K562 (cell line): ENCODE measurements around the gene ABR. TPM values are rescaled to one million over a fixed set of nuclear protein-coding genes. Genes with fewer than 3 reads are reported as not detected.

Experiments used
- ATAC-seq: fragments of 200-7000 bp; cut with Tn5 transposase; 3 replicates; pipeline ENCODE4 v1.9.1; 2020; ENCODE audit warnings: moderate library complexity
- BruUV-seq: library from RNA; stranded (reverse); fragments of 400-500 nt; replicated peaks from 2 replicates; lab custom pipeline; 2021; lab: Mats Ljungman, UMichigan
- CTCF ChIA-PET: fragments of 300-600 bp; formaldehyde crosslinking; extraction: SDS; loops from one replicate; lab custom pipeline; 2021; ENCODE audit warnings: low intra/inter-chr PET ratio; lab: Yijun Ruan, JAX
- POLR2A ChIA-PET: fragments of 300-600, 350-650 bp; sonication (Branson Sonifier 250); formaldehyde crosslinking; extraction: SDS; loops from one replicate; lab custom pipeline; 2021; ENCODE audit warnings: antibody characterized with exemption, inconsistent platforms; lab: Yijun Ruan, JAX
- DNase-seq, 4 experiments: peaks; one replicate each; pipeline versions ENCODE4 v3.0.0 to v3.0.0-alpha.2; 2011 to 2018; ENCODE audit warnings: low spot score in 3 of 4, mixed read lengths in 3 of 4; ENCODE audit errors: extremely low read depth in 1 of 4
- FAIRE-seq: peaks from 2 replicates; lab custom pipeline; 2011; peaks lifted over from hg19 to GRCh38; lab: Jason Lieb, UNC
- H2AFZ ChIP-seq: 2 replicates; pipeline ENCODE4 v1.6.0; 2011; ENCODE audit warnings: low read depth, low read length, control low read depth, inconsistent platforms
- H3K27ac ChIP-seq: fragments of 200-600 bp; 3 replicates; pipeline ENCODE4 v1.8.0; 2011; ENCODE audit warnings: low read depth, mild to moderate bottlenecking, control low read depth, inconsistent platforms, low read length, moderate library complexity, mixed read lengths; ENCODE audit errors: extremely low read depth
- H3K27me3 ChIP-seq, 2 experiments: fragments of 300-600 bp in 1 of 2; 2 replicates in 1 of 2; 3 replicates in 1 of 2; pipeline versions ENCODE4 v1.6.0 to v1.8.0; 2011; ENCODE audit warnings: inconsistent platforms in 2 of 2, low read length in 2 of 2, mild to moderate bottlenecking in 1 of 2, mixed read lengths in 1 of 2, moderate library complexity in 1 of 2; ENCODE audit not compliant: control insufficient read depth in 2 of 2, insufficient read depth in 2 of 2
- H3K36me3 ChIP-seq: fragments of 300-600 bp; 3 replicates; pipeline ENCODE4 v1.8.0; 2011; ENCODE audit warnings: mild to moderate bottlenecking, low read length, inconsistent platforms; ENCODE audit not compliant: control insufficient read depth, insufficient read depth
- H3K4me1 ChIP-seq, 2 experiments: fragments of 200-600 bp in 1 of 2; replicated peaks in 1 of 2; 2 replicates in 1 of 2; 3 replicates in 1 of 2; pipeline versions ENCODE4 v1.5.1 to v1.8.0; 2011; ENCODE audit warnings: inconsistent platforms in 2 of 2, low read length in 2 of 2, mild to moderate bottlenecking in 1 of 2, mixed read lengths in 1 of 2, moderate library complexity in 1 of 2; ENCODE audit not compliant: control insufficient read depth in 2 of 2, insufficient read depth in 2 of 2
- H3K4me2 ChIP-seq: 2 replicates; pipeline ENCODE4 v1.6.1; 2011; ENCODE audit warnings: low read length, control low read depth, inconsistent platforms, mixed read lengths; ENCODE audit not compliant: insufficient read depth
- H3K4me3 ChIP-seq: fragments of 200-600 bp; sonication (generic), shearing (Covaris generic); 2 replicates; pipeline ENCODE4 v1.5.1; 2016; ENCODE audit warnings: control low read depth, inconsistent platforms
- H3K79me2 ChIP-seq: fragments of 200-600 bp; 3 replicates; pipeline ENCODE4 v1.8.0; 2011; ENCODE audit warnings: low read length, inconsistent platforms; ENCODE audit not compliant: control insufficient read depth, insufficient read depth
- H3K9ac ChIP-seq, 2 experiments: 2 replicates each; pipeline versions ENCODE4 v1.6.0 to v1.6.1; 2011; ENCODE audit warnings: low read depth in 2 of 2, low read length in 2 of 2, control low read depth in 1 of 2, inconsistent platforms in 1 of 2, mild to moderate bottlenecking in 1 of 2, mixed read lengths in 1 of 2; ENCODE audit not compliant: insufficient read depth in 1 of 2
- H3K9me1 ChIP-seq: one replicate; pipeline ENCODE4 v1.6.0; 2011; ENCODE audit warnings: inconsistent platforms, mild to moderate bottlenecking, low read length, moderate library complexity; ENCODE audit not compliant: control insufficient read depth, insufficient read depth
- H3K9me3 ChIP-seq: replicated peaks from 2 replicates; pipeline ENCODE4 v1.5.1; 2011; ENCODE audit warnings: low read depth, low read length, inconsistent platforms; ENCODE audit not compliant: control insufficient read depth, insufficient read depth
- H4K20me1 ChIP-seq: replicated peaks from 2 replicates; pipeline ENCODE4 v1.6.1; 2011; ENCODE audit warnings: low read length, inconsistent platforms, mixed read lengths; ENCODE audit not compliant: control insufficient read depth, insufficient read depth
- HDAC6 ChIP-seq: IDR thresholded peaks from 2 replicates; pipeline ENCODE4 v1.6.1; 2012; ENCODE audit warnings: low read depth, mild to moderate bottlenecking, control low read depth, inconsistent platforms, low read length, moderate library complexity
- MEF2D ChIP-seq: conservative IDR thresholded peaks from 2 replicates; pipeline ENCODE4 v1.6.1; 2016; ENCODE audit warnings: low read depth, missing genetic modification characterization, missing compliant biosample characterization
- MXI1 ChIP-seq: IDR thresholded peaks from 2 replicates; pipeline ENCODE4 v1.6.1; 2011; ENCODE audit warnings: low read depth, mild to moderate bottlenecking, improper control_type of control experiment, low read length
- NBN ChIP-seq: fragments of 450-650 bp; IDR thresholded peaks from 2 replicates; pipeline ENCODE4 v1.6.1; 2016; ENCODE audit warnings: low read depth, mild to moderate bottlenecking
- NCOA4 ChIP-seq: fragments of 450-650 bp; IDR thresholded peaks from 2 replicates; pipeline ENCODE4 v1.6.1; 2018; ENCODE audit warnings: mild to moderate bottlenecking; ENCODE audit not compliant: partially characterized antibody
- POLR2AphosphoS2 ChIP-seq: IDR thresholded peaks from 2 replicates; pipeline ENCODE4 v1.6.1; 2012; ENCODE audit warnings: low read length, improper control_type of control experiment
- RBM14 ChIP-seq: fragments of 200-400 bp; formaldehyde crosslinking; IDR thresholded peaks from 2 replicates; pipeline ENCODE4 v1.6.1; 2018; ENCODE audit warnings: low read depth, mild to moderate bottlenecking, low read length, moderate library complexity, borderline replicate concordance; ENCODE audit not compliant: insufficient read depth
- TAL1 ChIP-seq: fragments of 450-650 bp; IDR thresholded peaks from 2 replicates; pipeline ENCODE4 v1.6.1; 2016; ENCODE audit warnings: mild to moderate bottlenecking
- ZNF316 ChIP-seq: fragments of 450-650 bp; IDR thresholded peaks from 2 replicates; pipeline ENCODE4 v1.6.1; 2016
- ZNF696 ChIP-seq: fragments of 250-450 bp; sonication (Bioruptor Pico); conservative IDR thresholded peaks from 2 replicates; pipeline ENCODE4 v1.4.0; 2020; ENCODE audit warnings: mild to moderate bottlenecking, moderate library complexity
- WGBS: fragments of 100-300 bp; shearing (Covaris generic); methylation state at CpG from one replicate; pipeline ENCODE4 v1.1.6; 2016; ENCODE audit warnings: low coverage, mixed read lengths; ENCODE audit not compliant: insufficient coverage; ENCODE audit errors: missing lambda C conversion rate; 5-methylcytosine and 5-hydroxymethylcytosine counted together
- in situ Hi-C: fragments of 300-500 bp; cut with MboI; formaldehyde crosslinking; loops from 4 replicates; pipeline ENCODE4 v1.15.0; 2018; ENCODE audit warnings: inconsistent platforms, mixed read lengths
- intact Hi-C: fragments of 100-400 bp; cut with micrococcal nuclease; formaldehyde crosslinking; loops from 2 replicates; pipeline ENCODE4 v1.14.2; 2022
- polyA plus RNA-seq, 8 experiments: library from polyadenylated mRNA; depleted of rRNA in 4 of 8; stranded (reverse) in 5 of 8; unstranded in 3 of 8; fragments of >200 nt; fragmentation: Nextera tagmentation in 2 of 8; fragmentation: Illumina TruSeq in 1 of 8; extraction: Ambion mirVana in 2 of 8; extraction: Trizol in 1 of 8; gene quantifications; 2 replicates each; pipeline versions ENCODE4 v1.2.1 to v1.2.3, GENCODE V29; 2011 to 2014; ENCODE audit warnings: inconsistent platforms in 1 of 8, missing spikeins in 1 of 8
- total RNA-seq, 7 experiments: library from RNA; depleted of rRNA in 6 of 7; stranded (reverse); fragments of >200 nt in 6 of 7; fragmentation: Illumina TruSeq in 2 of 7; extraction: Trizol in 2 of 7; gene quantifications; 2 replicates each; pipeline versions ENCODE4 v1.2.1 to v1.2.3, GENCODE V29; 2011 to 2021; ENCODE audit warnings: low replicate concordance in 1 of 7
- TF ChIP-seq, protein P1 (sequence below): fragments of 450-650 bp; formaldehyde crosslinking; IDR thresholded peaks from 2 replicates; pipeline ENCODE4 v1.4.0; 2020; ENCODE audit warnings: mild to moderate bottlenecking, mixed read lengths
- TF ChIP-seq, protein P2 (sequence below): fragments of 200-800 bp; sonication (Bioruptor generic); IDR thresholded peaks from 2 replicates; pipeline ENCODE4 v1.6.1; 2017; ENCODE audit warnings: missing genetic modification characterization, missing compliant biosample characterization

Gene ABR
- total and polyA plus RNA-seq, 9 of the 15 experiments (the other 6 are each of a cell fraction or from before 2014, with no cell fraction given) = 0.07 to 1.6 (median 0.37) TPM; not detected in 1

DNA sequence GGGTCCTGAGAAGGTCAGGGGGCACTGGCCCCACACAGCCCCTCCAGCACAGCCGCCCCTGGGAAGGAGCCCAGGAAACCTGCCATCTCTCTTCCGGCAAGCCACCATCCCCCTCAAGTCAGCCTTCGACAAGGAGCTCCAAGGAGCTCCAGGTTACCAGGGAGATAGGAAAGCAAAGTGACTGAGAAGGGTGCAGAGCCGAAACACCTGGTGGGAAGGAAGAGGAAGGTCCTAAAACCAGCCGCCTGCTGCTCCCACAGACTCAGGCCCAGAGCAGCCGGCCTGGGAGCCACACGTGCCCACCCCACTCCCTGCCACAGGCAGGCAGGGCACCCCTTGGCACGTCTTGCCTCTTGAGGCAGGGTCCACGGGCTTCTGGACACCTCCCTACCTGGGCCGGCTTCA lies 102.2 kb downstream of the ABR start:
- BruUV-seq = no TSS peak
- no peaks in the 10 kb centered on the region for H3K79me2 ChIP-seq
- no peak overlapping the region for H2AFZ ChIP-seq
- FAIRE-seq (no peak), DNase-seq (no peak), ATAC-seq (no peak)
- H3K27ac ChIP-seq = no peak overlapping the region
- no peak overlapping the region for H3K4me2 ChIP-seq
- TF ChIP-seq, protein P1, sequence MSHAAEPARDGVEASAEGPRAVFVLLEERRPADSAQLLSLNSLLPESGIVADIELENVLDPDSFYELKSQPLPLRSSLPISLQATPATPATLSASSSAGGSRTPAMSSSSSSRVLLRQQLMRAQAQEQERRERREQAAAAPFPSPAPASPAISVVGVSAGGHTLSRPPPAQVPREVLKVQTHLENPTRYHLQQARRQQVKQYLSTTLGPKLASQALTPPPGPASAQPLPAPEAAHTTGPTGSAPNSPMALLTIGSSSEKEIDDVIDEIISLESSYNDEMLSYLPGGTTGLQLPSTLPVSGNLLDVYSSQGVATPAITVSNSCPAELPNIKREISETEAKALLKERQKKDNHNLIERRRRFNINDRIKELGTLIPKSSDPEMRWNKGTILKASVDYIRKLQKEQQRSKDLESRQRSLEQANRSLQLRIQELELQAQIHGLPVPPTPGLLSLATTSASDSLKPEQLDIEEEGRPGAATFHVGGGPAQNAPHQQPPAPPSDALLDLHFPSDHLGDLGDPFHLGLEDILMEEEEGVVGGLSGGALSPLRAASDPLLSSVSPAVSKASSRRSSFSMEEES (CRISPR knock-in tag) = no peak
- no peak for TF ChIP-seq RBM14
- TF ChIP-seq ZNF696 (CRISPR knock-in tag) = no peak
- no peak for TF ChIP-seq ZNF316
- TF ChIP-seq, protein P2, sequence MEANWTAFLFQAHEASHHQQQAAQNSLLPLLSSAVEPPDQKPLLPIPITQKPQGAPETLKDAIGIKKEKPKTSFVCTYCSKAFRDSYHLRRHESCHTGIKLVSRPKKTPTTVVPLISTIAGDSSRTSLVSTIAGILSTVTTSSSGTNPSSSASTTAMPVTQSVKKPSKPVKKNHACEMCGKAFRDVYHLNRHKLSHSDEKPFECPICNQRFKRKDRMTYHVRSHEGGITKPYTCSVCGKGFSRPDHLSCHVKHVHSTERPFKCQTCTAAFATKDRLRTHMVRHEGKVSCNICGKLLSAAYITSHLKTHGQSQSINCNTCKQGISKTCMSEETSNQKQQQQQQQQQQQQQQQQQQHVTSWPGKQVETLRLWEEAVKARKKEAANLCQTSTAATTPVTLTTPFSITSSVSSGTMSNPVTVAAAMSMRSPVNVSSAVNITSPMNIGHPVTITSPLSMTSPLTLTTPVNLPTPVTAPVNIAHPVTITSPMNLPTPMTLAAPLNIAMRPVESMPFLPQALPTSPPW (CRISPR knock-in tag) = no peak
- no peak for TF ChIP-seq MEF2D
- no peak for TF ChIP-seq NBN
- TF ChIP-seq NCOA4 = no peak
- no peak for TF ChIP-seq TAL1
- no peak for TF ChIP-seq MXI1
- no peak for TF ChIP-seq HDAC6
- TF ChIP-seq POLR2AphosphoS2 = no peak
- peaks cover 0 to 7% of the 10 kb centered on the region in 2 experiments; a peak in 2 of 5 replicates for H3K4me1 ChIP-seq
- ChIA-PET POLR2A (interaction anchor here (0.6 kb wide), 2 partner anchors 77 to 213 kb away, joined by 3 read pairs; no protein-coding TSS in a partner anchor), CTCF (no interaction called here)
- no peaks in the 10 kb centered on the region; the same call in 1 of the 2 replicates for H4K20me1 ChIP-seq
- in situ Hi-C loops = no loop called here
- peaks cover 5 to 65% of the 10 kb centered on the region in 2 experiments; a peak in 4 of 5 replicates for H3K27me3 ChIP-seq
- H3K9ac ChIP-seq = no peak overlapping the region
- WGBS = 7% methylated on average over 8 of the region's 10 CpGs
- H3K9me1 ChIP-seq = no peaks in the 10 kb centered on the region
- intact Hi-C loops = no loop called here
- no peaks in the 10 kb centered on the region for H3K36me3 ChIP-seq
- H3K4me3 ChIP-seq = no peak overlapping the region
- no peaks in the 10 kb centered on the region for H3K9me3 ChIP-seq
